Glutamatergic neuron (in vitro differentiated cells): ENCODE results near the gene ID3. TPM values are rescaled to one million over a fixed set of nuclear protein-coding genes. Genes with fewer than 3 reads are reported as not detected.

Source experiments
- DNase-seq: peaks from one replicate; pipeline ENCODE4 v3.0.0; 2022
- H3K27ac Mint-ChIP-seq: one replicate; pipeline ENCODE4 v1.8.0; 2020; ENCODE audit warnings: mild to moderate bottlenecking, mixed read lengths, inconsistent platforms; ENCODE audit not compliant: unreplicated experiment
- H3K27me3 Mint-ChIP-seq: one replicate; pipeline ENCODE4 v1.8.0; 2020; ENCODE audit warnings: mild to moderate bottlenecking, moderate library complexity, mixed read lengths, inconsistent platforms; ENCODE audit not compliant: unreplicated experiment
- H3K36me3 Mint-ChIP-seq: one replicate; pipeline ENCODE4 v1.8.0; 2020; ENCODE audit warnings: mild to moderate bottlenecking, mixed read lengths, inconsistent platforms; ENCODE audit not compliant: unreplicated experiment
- H3K4me1 Mint-ChIP-seq: one replicate; pipeline ENCODE4 v1.8.0; 2020; ENCODE audit warnings: mild to moderate bottlenecking, low read depth, mixed read lengths, inconsistent platforms; ENCODE audit not compliant: unreplicated experiment
- H3K4me3 Mint-ChIP-seq: one replicate; pipeline ENCODE4 v1.8.0; 2020; ENCODE audit warnings: mild to moderate bottlenecking, mixed read lengths, inconsistent platforms; ENCODE audit not compliant: unreplicated experiment
- H3K9me3 Mint-ChIP-seq: one replicate; pipeline ENCODE4 v1.8.0; 2020; ENCODE audit warnings: mild to moderate bottlenecking, moderate library complexity, mixed read lengths, inconsistent platforms; ENCODE audit not compliant: unreplicated experiment
- total RNA-seq: library from RNA; stranded (reverse); fragmentation: NEBNext Ultra II Directional; extraction: Animal tissue kit (Norgen Biotek cat#: 25700); gene quantifications from one replicate; pipeline ENCODE4 v1.2.1, GENCODE V29; 2021; ENCODE audit not compliant: unreplicated experiment
- TF ChIP-seq, protein P1 (sequence below): fragments of 200-600 bp; sonication (generic); IDR thresholded peaks from one replicate; pipeline ENCODE4 v1.5.0; 2021; ENCODE audit not compliant: partially characterized antibody, unreplicated experiment

Gene ID3
- total RNA-seq, 1 donor from 2014 or later: 10.9 TPM

DNA sequence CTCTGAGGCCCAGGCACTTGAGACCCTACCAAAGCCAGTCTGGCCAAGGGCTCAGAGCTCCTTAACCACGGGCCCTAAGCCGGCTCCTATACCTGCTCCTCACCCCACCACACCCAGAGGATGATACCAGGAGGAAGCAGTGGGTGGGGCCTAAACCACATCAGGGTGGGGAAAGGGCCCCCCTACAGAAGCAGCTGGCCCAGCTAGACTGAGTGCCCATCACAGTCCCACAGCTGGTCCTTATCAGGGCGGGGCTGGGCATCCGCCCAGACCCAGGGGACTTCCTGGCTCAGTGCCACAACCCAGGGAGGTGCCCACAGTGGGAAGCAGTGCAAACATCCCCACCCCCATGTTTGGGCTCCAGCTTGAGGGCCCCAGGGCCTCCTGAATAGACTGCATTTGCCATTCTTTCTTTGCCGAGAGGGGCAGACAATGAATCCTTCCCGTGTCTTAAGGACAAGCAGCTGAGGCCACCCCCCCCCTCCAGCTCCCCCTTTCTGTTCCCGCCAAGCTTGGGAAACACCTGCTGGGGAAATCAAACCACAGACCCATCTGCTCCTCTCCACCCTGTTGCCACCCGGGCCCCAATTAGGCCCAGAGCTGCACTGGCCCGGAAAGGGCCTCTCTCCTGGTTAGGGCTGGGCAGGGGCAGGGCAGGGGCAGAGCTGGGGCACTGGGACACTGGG lies 34.4 kb downstream of the ID3 start:
- no peak for DNase-seq
- H3K27me3 Mint-ChIP-seq: peaks cover 11% of the 10 kb centered on the region

DNA sequence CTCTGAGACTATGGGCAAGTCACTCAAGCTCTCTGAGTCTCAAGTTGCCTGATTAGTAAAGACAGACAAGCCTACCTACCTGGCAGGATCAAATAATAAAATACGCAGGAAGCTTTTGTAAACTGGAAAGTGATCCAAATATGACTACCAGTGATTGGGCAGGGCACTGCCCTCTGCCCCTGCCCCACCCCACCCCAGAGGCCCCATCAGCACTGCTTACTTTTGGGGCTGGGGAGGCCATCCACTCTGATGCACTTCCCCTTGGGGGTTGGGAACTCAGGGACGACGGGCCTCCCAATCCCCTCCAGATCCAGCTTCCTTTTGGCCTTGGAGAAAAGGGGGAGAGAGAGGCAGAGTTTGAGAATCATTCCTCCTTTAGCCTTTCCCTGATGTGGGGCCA lies 35.1 kb downstream of the ID3 start:
- TF ChIP-seq, protein P1, sequence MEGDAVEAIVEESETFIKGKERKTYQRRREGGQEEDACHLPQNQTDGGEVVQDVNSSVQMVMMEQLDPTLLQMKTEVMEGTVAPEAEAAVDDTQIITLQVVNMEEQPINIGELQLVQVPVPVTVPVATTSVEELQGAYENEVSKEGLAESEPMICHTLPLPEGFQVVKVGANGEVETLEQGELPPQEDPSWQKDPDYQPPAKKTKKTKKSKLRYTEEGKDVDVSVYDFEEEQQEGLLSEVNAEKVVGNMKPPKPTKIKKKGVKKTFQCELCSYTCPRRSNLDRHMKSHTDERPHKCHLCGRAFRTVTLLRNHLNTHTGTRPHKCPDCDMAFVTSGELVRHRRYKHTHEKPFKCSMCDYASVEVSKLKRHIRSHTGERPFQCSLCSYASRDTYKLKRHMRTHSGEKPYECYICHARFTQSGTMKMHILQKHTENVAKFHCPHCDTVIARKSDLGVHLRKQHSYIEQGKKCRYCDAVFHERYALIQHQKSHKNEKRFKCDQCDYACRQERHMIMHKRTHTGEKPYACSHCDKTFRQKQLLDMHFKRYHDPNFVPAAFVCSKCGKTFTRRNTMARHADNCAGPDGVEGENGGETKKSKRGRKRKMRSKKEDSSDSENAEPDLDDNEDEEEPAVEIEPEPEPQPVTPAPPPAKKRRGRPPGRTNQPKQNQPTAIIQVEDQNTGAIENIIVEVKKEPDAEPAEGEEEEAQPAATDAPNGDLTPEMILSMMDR: no peak

More for the DNA sequence above, 34.4 kb downstream of the ID3 start:
- Mint-ChIP-seq H3K4me1 (peaks cover 16% of the 10 kb centered on the region), H3K27ac (peak overlapping the region; percentile 82), H3K9me3 (peaks cover 11% of the 10 kb centered on the region), H3K36me3 (no peaks in the 10 kb centered on the region), H3K4me3 (peak overlapping the region; percentile 40)
- TF ChIP-seq, protein P1: no peak

DNA sequence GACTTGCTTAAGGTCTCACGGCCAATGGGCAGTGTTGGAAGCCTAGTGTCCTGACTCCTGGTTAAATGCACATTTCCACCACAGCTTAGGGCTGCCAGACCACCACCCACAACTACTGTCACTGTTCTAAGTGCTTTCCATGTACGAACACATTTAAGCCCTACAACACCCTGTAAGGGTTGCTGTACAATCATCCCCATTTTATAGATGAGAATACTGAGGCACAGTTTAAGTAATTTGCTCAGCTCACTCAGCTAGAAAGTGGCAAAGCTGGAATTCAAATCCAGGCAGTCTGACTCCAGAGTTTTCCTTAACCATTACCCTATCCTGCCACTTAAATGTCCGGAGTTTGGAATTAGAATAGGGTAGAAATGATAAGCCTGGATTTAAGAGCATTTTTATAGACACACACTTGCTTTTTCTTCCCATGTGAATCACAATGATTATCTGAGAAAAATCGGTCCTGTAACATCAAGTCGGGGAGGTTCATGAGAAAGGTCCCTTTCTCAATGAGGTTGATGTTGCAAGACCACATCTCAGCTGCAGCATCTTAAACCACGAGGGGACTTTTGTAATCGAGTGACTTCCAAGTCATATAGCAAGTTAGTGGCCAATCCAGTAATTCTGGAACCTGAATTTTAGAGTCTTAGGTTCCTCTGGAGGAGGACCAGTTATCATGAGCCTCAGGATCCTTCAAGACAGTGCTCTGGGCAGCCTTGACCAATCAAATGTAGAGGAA lies 36.9 kb downstream of the ID3 start:
- Mint-ChIP-seq H3K4me1 (peaks cover 11% of the 10 kb centered on the region), H3K9me3 (peaks cover 9% of the 10 kb centered on the region), H3K27ac (no peak overlapping the region), H3K36me3 (no peaks in the 10 kb centered on the region), H3K27me3 (peaks cover 11% of the 10 kb centered on the region), H3K4me3 (no peak overlapping the region)
- TF ChIP-seq, protein P1: no peak
- no peak for DNase-seq

More for the DNA sequence above, 35.1 kb downstream of the ID3 start:
- Mint-ChIP-seq H3K27ac (no peak overlapping the region), H3K27me3 (peaks cover 8% of the 10 kb centered on the region), H3K4me1 (peaks cover 16% of the 10 kb centered on the region), H3K4me3 (no peak overlapping the region), H3K36me3 (no peaks in the 10 kb centered on the region), H3K9me3 (peaks cover 11% of the 10 kb centered on the region)
- no peak for DNase-seq

DNA sequence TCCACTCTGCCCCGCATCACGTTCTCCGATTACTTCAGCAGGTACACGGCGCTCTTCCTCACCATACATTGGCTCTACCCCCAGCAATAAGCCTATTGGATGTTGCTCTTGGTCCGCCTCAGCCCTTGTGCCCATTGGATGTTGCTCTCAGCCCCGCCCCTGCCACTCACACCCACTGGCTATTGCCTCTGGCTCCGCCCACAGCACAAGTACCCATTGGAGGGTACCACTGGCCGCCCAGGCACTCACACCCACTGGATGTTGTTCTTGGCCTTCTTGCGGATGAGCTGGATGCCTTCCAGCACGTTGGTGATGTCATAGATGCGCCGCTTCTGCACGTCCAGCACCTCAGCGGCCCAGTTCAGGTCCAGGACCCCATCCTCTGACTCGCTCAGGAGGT lies 37.7 kb downstream of the ID3 start:
- no peak for DNase-seq
- H3K4me3 Mint-ChIP-seq: no peak overlapping the region
- peaks cover 11% of the 10 kb centered on the region for H3K27me3 Mint-ChIP-seq
- no peaks in the 10 kb centered on the region for H3K36me3 Mint-ChIP-seq
- no peak overlapping the region for H3K27ac Mint-ChIP-seq
- peaks cover 11% of the 10 kb centered on the region for H3K4me1 Mint-ChIP-seq
- TF ChIP-seq, protein P1: no peak
- peaks cover 9% of the 10 kb centered on the region for H3K9me3 Mint-ChIP-seq

DNA sequence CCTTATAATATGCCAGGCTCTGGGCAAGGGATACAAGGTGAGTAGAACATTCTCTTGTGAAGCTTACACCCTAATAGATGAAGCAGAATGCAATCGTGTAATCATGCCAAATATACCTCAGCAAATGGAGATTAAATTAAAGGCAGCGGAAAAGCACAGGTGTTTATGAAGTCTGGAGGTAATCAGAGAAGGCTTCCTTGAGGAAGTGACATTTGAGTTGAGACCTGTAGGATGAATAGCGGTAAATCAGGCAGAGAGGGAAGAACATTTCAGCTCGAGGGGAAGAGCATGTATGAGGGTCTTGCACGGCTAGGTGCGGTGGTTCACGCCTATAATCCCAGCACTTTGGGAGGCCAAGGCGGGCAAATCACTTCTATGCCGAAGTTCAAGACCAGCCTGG lies 41.7 kb downstream of the ID3 start:
- no peaks in the 10 kb centered on the region for H3K36me3 Mint-ChIP-seq
- TF ChIP-seq, protein P1: no peak
- no peaks in the 10 kb centered on the region for H3K4me1 Mint-ChIP-seq
- H3K4me3 Mint-ChIP-seq: no peak overlapping the region
- peaks cover 4% of the 10 kb centered on the region for H3K27me3 Mint-ChIP-seq
- DNase-seq: no peak
- H3K9me3 Mint-ChIP-seq: peaks cover 2% of the 10 kb centered on the region
- no peak overlapping the region for H3K27ac Mint-ChIP-seq
